HCT116 (cell line): Measurements from ENCODE around the gene MSLN. TPM values are rescaled to one million over a fixed set of nuclear protein-coding genes. Genes with fewer than 3 reads are reported as not detected.

Source experiments
- ATAC-seq: fragments of 200-7000 bp; cut with Tn5 transposase; 2 replicates; pipeline ENCODE4 v1.9.1; 2020; ENCODE audit warnings: mild to moderate bottlenecking, moderate library complexity
- BruUV-seq: library from RNA; stranded (reverse); fragments of 400-500 nt; replicated peaks from 2 replicates; lab custom pipeline; 2021; lab: Mats Ljungman, UMichigan
- CTCF ChIA-PET: fragments of 300-600 bp; sonication (Branson Sonifier 250); formaldehyde crosslinking; loops from one replicate; lab custom pipeline; 2021; ENCODE audit warnings: antibody characterized with exemption; lab: Charles Lee
- POLR2A ChIA-PET: fragments of 300-600, 350-600 bp; sonication (Branson Sonifier 250); formaldehyde crosslinking; loops from one replicate; lab custom pipeline; 2021; ENCODE audit warnings: antibody characterized with exemption; lab: Charles Lee
- RAD21 ChIA-PET, 2 experiments: fragments of 300-600 bp; sonication (Branson Sonifier 250); formaldehyde crosslinking; loops; one replicate each; lab custom pipeline; 2023; ENCODE audit warnings: low total read pairs in 2 of 2; ENCODE audit not compliant: uncharacterized antibody in 2 of 2, unreplicated experiment in 2 of 2, low non-redundant PET in 1 of 2; lab: Charles Lee
- DNase-seq: peaks from one replicate; pipeline ENCODE4 v3.0.0-alpha.2; 2010; ENCODE audit warnings: low read depth, low spot score
- H2AFZ ChIP-seq: fragments of 200-600 bp; shearing (Covaris generic), sonication (generic); 2 replicates; pipeline ENCODE4 v1.6.1; 2017; ENCODE audit warnings: low read depth, mixed run types, mixed read lengths, antibody characterized with exemption, low read length; ENCODE audit not compliant: poor library complexity, severe bottlenecking
- H3K27ac ChIP-seq: 2 replicates; pipeline ENCODE4 v1.5.1; 2012; ENCODE audit warnings: low read depth, low read length
- H3K27me3 ChIP-seq: fragments of 200-600 bp; sonication (generic); 2 replicates; pipeline ENCODE4 v1.6.1; 2016; ENCODE audit warnings: mixed run types, low read length, mixed read lengths; ENCODE audit not compliant: insufficient read depth
- H3K36me3 ChIP-seq, 2 experiments: fragments of 200-500 bp in 1 of 2; fragments of 200-600 bp in 1 of 2; sonication (Bioruptor generic) in 1 of 2; sonication (generic) in 1 of 2; 2 replicates each; pipeline versions ENCODE4 v1.5.1 to v1.6.1; 2014 to 2016; ENCODE audit warnings: low read length in 2 of 2, inconsistent platforms in 1 of 2, mixed read lengths in 1 of 2, mixed run types in 1 of 2; ENCODE audit not compliant: insufficient read depth in 2 of 2, control insufficient read depth in 1 of 2
- H3K4me1 ChIP-seq, 2 experiments: fragments of 200-600 bp in 1 of 2; sonication (generic) in 1 of 2; 2 replicates each; pipeline versions ENCODE4 v1.5.1 to v1.6.1; 2012 to 2017; ENCODE audit warnings: low read length in 2 of 2, inconsistent platforms in 1 of 2, mild to moderate bottlenecking in 1 of 2, mixed read lengths in 1 of 2, mixed run types in 1 of 2, moderate library complexity in 1 of 2; ENCODE audit not compliant: insufficient read depth in 2 of 2, control insufficient read depth in 1 of 2
- H3K4me2 ChIP-seq: fragments of 200-600 bp; sonication (generic); 2 replicates; pipeline ENCODE4 v1.6.1; 2017; ENCODE audit warnings: mixed run types, low read length, mixed read lengths
- H3K4me3 ChIP-seq, 2 experiments: fragments of 200-600 bp in 1 of 2; sonication (generic) in 1 of 2; replicated peaks in 1 of 2; 2 replicates each; pipeline ENCODE4 v1.5.1; 2011 to 2016; ENCODE audit warnings: low read length in 2 of 2, control low read depth in 1 of 2, low read depth in 1 of 2, mild to moderate bottlenecking in 1 of 2, mixed read lengths in 1 of 2, mixed run types in 1 of 2
- H3K79me2 ChIP-seq: fragments of 200-600 bp; sonication (generic); 2 replicates; pipeline ENCODE4 v1.6.1; 2017; ENCODE audit warnings: mild to moderate bottlenecking, mixed run types, low read length, moderate library complexity, mixed read lengths; ENCODE audit not compliant: insufficient read depth
- H3K9ac ChIP-seq: fragments of 200-600 bp; sonication (generic); 2 replicates; pipeline ENCODE4 v1.6.1; 2016; ENCODE audit warnings: low read length, mixed read lengths
- H3K9me2 ChIP-seq: fragments of 200-600 bp; sonication (generic), shearing (Covaris generic); 2 replicates; pipeline ENCODE4 v1.6.1; 2017; ENCODE audit warnings: mixed run types, mild to moderate bottlenecking, moderate library complexity; ENCODE audit not compliant: insufficient read depth
- H3K9me3 ChIP-seq, 2 experiments: fragments of 200-500 bp in 1 of 2; fragments of 200-600 bp in 1 of 2; sonication (Bioruptor generic) in 1 of 2; sonication (generic) in 1 of 2; 2 replicates each; pipeline ENCODE4 v1.6.1; 2014 to 2017; ENCODE audit warnings: low read length in 2 of 2, mixed read lengths in 2 of 2, inconsistent platforms in 1 of 2, low read depth in 1 of 2, mild to moderate bottlenecking in 1 of 2, mixed run types in 1 of 2, moderate library complexity in 1 of 2; ENCODE audit not compliant: control insufficient read depth in 1 of 2, insufficient read depth in 1 of 2
- H4K20me1 ChIP-seq: fragments of 200-600 bp; sonication (generic), shearing (Covaris generic); 2 replicates; pipeline ENCODE4 v1.6.1; 2017; ENCODE audit warnings: mixed run types, mild to moderate bottlenecking, moderate library complexity; ENCODE audit not compliant: insufficient read depth
- CTCF ChIP-seq, 3 experiments: fragments of 200-600 bp in 1 of 3; sonication (generic) in 1 of 3; IDR thresholded peaks in 2 of 3; conservative IDR thresholded peaks in 1 of 3; 2 replicates each; pipeline ENCODE4 v1.5.1; 2012 to 2017; ENCODE audit warnings: low read depth in 2 of 3, low read length in 2 of 3, antibody characterized with exemption in 1 of 3, borderline replicate concordance in 1 of 3, control low read depth in 1 of 3, mild to moderate bottlenecking in 1 of 3, mixed read lengths in 1 of 3, mixed run types in 1 of 3, moderate library complexity in 1 of 3; ENCODE audit not compliant: insufficient read depth in 1 of 3
- REST ChIP-seq: IDR thresholded peaks from 2 replicates; pipeline ENCODE4 v1.6.1; 2012; ENCODE audit warnings: low read depth
- intact Hi-C: fragments of 100-400 bp; cut with micrococcal nuclease; formaldehyde crosslinking; loops from 2 replicates; pipeline ENCODE4 v1.10.0; 2022
- total RNA-seq: library from RNA; stranded (reverse); gene quantifications from one replicate; pipeline ENCODE4 v1.2.1, GENCODE V29; 2021; ENCODE audit not compliant: unreplicated experiment

Gene MSLN
- total RNA-seq, 1 experiment from 2014 or later = 40.9 TPM

DNA sequence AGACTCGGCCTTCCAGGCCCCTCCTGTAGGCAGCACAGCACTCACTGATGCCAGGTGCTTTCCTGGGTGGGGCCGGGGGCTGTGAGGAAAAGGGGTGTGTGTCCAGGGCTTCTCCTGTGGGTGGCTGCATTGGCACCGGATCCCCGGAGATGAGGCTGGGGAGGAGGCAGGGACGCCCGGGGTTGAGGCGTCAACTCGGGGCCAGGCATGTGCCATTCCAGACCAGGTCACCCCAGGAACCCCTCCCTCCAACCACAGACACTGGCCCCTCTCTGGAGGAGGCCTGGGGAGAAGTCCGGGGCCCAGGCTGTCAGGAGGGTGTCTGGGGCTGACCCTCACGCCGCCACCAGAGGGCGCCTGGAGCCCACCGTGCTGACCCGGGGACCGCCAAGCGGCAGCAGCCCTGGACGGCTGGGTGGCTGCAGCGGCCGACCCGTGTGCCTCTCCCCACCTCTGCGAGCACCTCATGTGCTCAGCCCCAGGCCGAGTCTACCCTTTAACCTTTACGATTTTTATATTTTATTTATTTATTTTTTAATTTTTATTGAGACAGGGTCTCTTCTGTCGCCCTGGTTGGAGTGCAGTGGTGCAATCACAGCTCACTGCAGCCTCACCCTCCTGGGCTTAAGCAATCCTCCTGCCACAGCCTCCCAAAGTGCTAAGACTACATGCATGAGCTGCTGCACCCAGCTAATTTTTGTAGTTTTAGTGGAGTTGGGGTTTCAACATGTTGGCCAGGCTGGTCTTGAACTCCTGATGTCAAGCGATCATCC lies 48.8 kb upstream of the MSLN start:
- peaks cover 3% of the 10 kb centered on the region; the same call in 1 of the 2 replicates for H4K20me1 ChIP-seq
- H2AFZ ChIP-seq = peak overlapping the region; percentile 61
- no peaks in the 10 kb centered on the region for H3K36me3 ChIP-seq
- peak overlapping the region; percentile 55; the same call in 1 of the 2 replicates for H3K27ac ChIP-seq
- peaks cover 21 to 57% of the 10 kb centered on the region in 2 experiments for H3K4me1 ChIP-seq
- peak overlapping the region; percentile 59 for H3K4me2 ChIP-seq
- intact Hi-C loops = loop anchor here (1.0 to 5.0 kb wide), 3 partner anchors 74 to 346 kb away; no protein-coding TSS in a partner anchor
- H3K9me2 ChIP-seq = no peaks in the 10 kb centered on the region
- H3K4me3 ChIP-seq = no peak overlapping the region
- H3K79me2 ChIP-seq = peaks cover 10% of the 10 kb centered on the region
- H3K27me3 ChIP-seq = no peaks in the 10 kb centered on the region
- no peak for DNase-seq
- peak; percentile 57 for ATAC-seq
- RAD21 ChIA-PET = interaction anchor here in 1 of 2 experiments (1.0 to 1.1 kb wide), 2 partner anchors 77 to 93 kb away, joined by 3 read pairs; partner anchors contain the start of genes CHTF18 and RPUSD1
- POLR2A ChIA-PET = interaction anchor here (0.7 to 2.1 kb wide), 4 partner anchors 16 to 77 kb away, joined by 3 to 9 read pairs (median 4); partner anchors contain the start of genes CHTF18 and RPUSD1
- CTCF ChIA-PET = interaction anchor here (0.7 to 2.7 kb wide), 14 partner anchors 9 to 391 kb away, joined by 3 to 19 read pairs (median 8); partner anchors contain the start of genes ANTKMT, CCDC78, CHTF18 and HAGHL
- BruUV-seq = no TSS peak
- H3K9ac ChIP-seq = peak overlapping the region; percentile 35
- TF ChIP-seq REST = no peak
- peak in 2 of 3 experiments; percentile 82 to 96; a peak in 4 of 6 replicates for TF ChIP-seq CTCF (IDR thresholded peaks at IDR 0.05 in 2 of 3, conservative IDR thresholded peaks at IDR 0.05 in 1 of 3; ENCODE audit: borderline replicate concordance in 1 of 3, insufficient read depth in 1 of 3, low read depth in 2 of 3, low read length in 2 of 3)
- TF ChIP-seq, all 23 proteins: peak for 1
- H3K9me3 ChIP-seq = no peaks in the 10 kb centered on the region
